Measurements from ENCODE around the gene PTX4. TPM values are rescaled to one million over a fixed set of nuclear protein-coding genes. Genes with fewer than 3 reads are reported as not detected.

Gene PTX4
- total and polyA plus RNA-seq, 2 donors: 0.05 TPM

DNA sequence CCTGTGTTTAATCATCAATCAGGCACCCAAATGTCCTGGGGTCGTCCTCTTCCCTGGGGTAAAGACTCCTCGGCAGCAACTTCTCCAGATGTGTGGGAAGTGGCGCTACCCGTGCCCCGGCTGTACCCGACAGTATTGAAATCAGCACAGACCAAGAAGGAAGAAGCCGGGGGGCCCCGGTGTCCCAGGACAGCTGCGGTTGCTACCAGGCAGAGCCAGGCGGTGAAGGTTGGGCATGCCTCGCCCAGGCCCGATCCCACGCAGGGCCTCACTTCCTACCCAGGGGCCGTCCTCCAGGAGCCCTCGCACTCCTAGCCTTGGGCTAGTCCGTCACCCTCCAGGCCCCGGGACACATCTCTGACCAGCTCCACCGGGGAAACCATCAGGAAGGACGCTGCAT is 35.4 kb downstream of the PTX4 start:
- Histone ChIP-seq H3K4me1 (ENCODE audit: control insufficient read depth in 2 of 2, insufficient read depth in 2 of 2, low read length in 2 of 2) (no peaks in the 10 kb centered on the region), H3K9me3 (ENCODE audit: control insufficient read depth in 2 of 2, insufficient read depth in 1 of 2, low read length in 1 of 2) (no peaks in the 10 kb centered on the region), H3K36me3 (ENCODE audit: control insufficient read depth in 2 of 2, insufficient read depth in 2 of 2, low read length in 1 of 2) (peaks cover 55 to 89% of the 10 kb centered on the region in 2 donors), H3K27ac (ENCODE audit: low read depth in 1 of 2, low read length in 1 of 2) (no peak overlapping the region), H3K27me3 (ENCODE audit: control insufficient read depth in 2 of 2, insufficient read depth in 1 of 2, low read length in 1 of 2) (no peaks in the 10 kb centered on the region), H3K4me3 (ENCODE audit: low read length in 2 of 2) (no peak overlapping the region)
- no peak for DNase-seq (ENCODE audit: low read depth in 6 of 9, low spot score in 9 of 9)
- 99% methylated on average over 19 of the region's 19 CpGs for WGBS

DNA sequence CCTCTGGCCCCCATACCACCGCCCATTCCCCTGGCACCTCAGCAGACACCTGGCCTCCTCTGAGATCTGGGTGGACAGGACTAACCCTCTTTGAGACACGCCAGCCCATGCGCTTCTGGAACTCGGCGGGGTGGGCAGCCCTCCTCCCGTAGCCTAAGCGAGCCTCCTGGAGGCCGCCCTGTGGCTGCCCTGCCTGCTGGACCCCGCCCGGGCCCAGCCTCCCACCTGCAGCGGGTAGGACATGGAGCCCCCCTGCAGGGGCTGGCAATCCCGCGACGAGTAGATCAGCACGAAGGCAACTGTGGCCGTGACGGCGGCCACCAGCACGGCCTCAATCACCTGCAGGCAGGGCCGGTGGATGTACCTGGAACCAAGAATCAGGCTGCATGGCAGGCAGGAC is 36.2 kb downstream of the PTX4 start:
- Histone ChIP-seq H3K4me3 (ENCODE audit: low read length in 2 of 2) (no peak overlapping the region), H3K4me1 (ENCODE audit: control insufficient read depth in 2 of 2, insufficient read depth in 2 of 2, low read length in 2 of 2) (no peaks in the 10 kb centered on the region), H3K27me3 (ENCODE audit: control insufficient read depth in 2 of 2, insufficient read depth in 1 of 2, low read length in 1 of 2) (no peaks in the 10 kb centered on the region), H3K36me3 (ENCODE audit: control insufficient read depth in 2 of 2, insufficient read depth in 2 of 2, low read length in 1 of 2) (peaks cover 53 to 90% of the 10 kb centered on the region in 2 donors), H3K27ac (ENCODE audit: low read depth in 1 of 2, low read length in 1 of 2) (no peak overlapping the region), H3K9me3 (ENCODE audit: control insufficient read depth in 2 of 2, insufficient read depth in 1 of 2, low read length in 1 of 2) (no peaks in the 10 kb centered on the region)
- WGBS: 97% methylated on average over 20 of the region's 20 CpGs
- no peak for DNase-seq (ENCODE audit: low read depth in 6 of 9, low spot score in 9 of 9)

DNA sequence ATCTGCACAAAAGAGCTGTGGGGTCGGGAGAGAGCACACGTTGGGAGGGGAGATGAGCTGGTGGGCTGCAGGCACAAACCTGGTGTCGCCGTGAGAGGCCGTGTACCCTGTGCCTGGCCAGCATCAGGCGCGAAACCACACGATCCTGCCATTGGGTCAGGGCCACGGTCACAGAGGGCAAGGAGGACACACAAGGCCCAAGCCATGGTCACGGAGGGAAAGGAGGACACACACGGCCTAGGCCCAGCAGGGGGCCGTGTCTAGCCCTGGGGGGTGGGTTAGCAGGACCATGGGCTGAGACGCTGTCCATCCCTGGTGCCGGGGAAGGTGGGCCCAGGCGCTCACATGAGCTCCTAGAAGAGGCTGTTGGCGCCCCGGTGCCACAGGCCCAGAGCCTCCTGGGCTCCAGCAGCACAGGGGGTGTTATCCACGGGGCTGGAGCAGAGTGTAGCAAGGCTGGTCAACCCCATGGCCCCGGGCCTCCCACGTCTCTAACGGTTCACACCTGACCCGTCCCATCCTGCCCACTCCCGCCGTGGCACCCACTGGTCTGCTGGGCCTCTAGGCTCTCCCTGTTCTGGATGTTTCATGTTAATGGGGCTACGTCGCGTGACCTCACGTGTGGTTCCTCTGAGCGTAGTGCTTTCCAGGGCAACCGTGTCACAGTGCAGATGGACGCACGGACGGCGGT is 36.9 kb downstream of the PTX4 start:
- Histone ChIP-seq H3K36me3 (ENCODE audit: control insufficient read depth in 2 of 2, insufficient read depth in 2 of 2, low read length in 1 of 2) (peaks cover 56 to 90% of the 10 kb centered on the region in 2 donors), H3K27ac (ENCODE audit: low read depth in 1 of 2, low read length in 1 of 2) (no peak overlapping the region), H3K4me1 (ENCODE audit: control insufficient read depth in 2 of 2, insufficient read depth in 2 of 2, low read length in 2 of 2) (no peaks in the 10 kb centered on the region), H3K27me3 (ENCODE audit: control insufficient read depth in 2 of 2, insufficient read depth in 1 of 2, low read length in 1 of 2) (no peaks in the 10 kb centered on the region), H3K9me3 (ENCODE audit: control insufficient read depth in 2 of 2, insufficient read depth in 1 of 2, low read length in 1 of 2) (no peaks in the 10 kb centered on the region), H3K4me3 (ENCODE audit: low read length in 2 of 2) (no peak overlapping the region)
- DNase-seq (ENCODE audit: low read depth in 6 of 9, low spot score in 9 of 9): no peak
- 98% methylated on average over 34 of the region's 34 CpGs for WGBS

DNA sequence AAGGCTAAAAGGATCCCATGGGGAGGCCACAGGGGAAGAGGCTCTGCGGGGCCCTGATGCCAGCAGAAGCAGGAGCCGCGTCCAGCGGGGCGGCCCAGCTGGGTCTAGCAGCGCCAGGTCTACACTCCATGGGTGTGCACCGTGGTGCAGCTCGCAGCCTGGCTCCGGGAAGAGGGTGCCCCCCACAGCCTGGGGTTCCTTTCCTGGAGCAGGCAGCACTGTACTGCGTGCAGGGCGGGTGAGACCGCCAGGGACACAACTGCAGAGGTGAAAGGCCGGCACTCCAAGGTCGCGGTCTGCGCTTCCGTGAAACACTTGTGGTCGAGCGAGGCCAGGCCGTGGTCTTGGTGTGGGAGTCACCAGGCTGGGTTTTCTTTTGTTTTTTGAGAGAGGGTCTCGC is 37.9 kb downstream of the PTX4 start:
- H3K27me3 ChIP-seq (ENCODE audit: control insufficient read depth in 2 of 2, insufficient read depth in 1 of 2, low read length in 1 of 2): no peaks in the 10 kb centered on the region
- 98% methylated on average over 21 of the region's 21 CpGs for WGBS
- no peaks in the 10 kb centered on the region for H3K4me1 ChIP-seq (ENCODE audit: control insufficient read depth in 2 of 2, insufficient read depth in 2 of 2, low read length in 2 of 2)
- no peak overlapping the region for H3K4me3 ChIP-seq (ENCODE audit: low read length in 2 of 2)
- no peak overlapping the region for H3K27ac ChIP-seq (ENCODE audit: low read depth in 1 of 2, low read length in 1 of 2)
- peaks cover 61 to 95% of the 10 kb centered on the region in 2 donors for H3K36me3 ChIP-seq (ENCODE audit: control insufficient read depth in 2 of 2, insufficient read depth in 2 of 2, low read length in 1 of 2)
- H3K9me3 ChIP-seq (ENCODE audit: control insufficient read depth in 2 of 2, insufficient read depth in 1 of 2, low read length in 1 of 2): no peaks in the 10 kb centered on the region
- no peak for DNase-seq (ENCODE audit: low read depth in 6 of 9, low spot score in 9 of 9)

DNA sequence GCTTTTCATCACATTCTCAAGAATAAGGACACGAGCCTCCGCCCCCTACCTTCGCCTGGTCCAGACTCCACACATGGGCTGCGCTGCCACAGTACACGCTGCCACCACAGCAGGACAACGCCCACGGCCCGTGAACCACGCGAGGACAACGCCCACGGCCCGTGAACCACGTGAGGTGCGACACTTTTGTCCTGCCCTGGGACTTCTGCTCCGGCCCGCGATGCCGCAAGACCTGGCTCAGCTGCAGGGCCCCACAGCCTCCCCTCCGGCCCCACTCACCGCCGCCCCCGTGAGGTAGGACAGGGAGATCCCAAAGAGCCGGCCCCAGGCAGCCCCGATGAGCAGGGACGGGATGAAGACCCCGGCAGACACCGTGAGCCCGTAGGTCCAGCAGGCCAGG is 38.5 kb downstream of the PTX4 start:
- no peak for DNase-seq (ENCODE audit: low read depth in 6 of 9, low spot score in 9 of 9)
- Histone ChIP-seq H3K27ac (ENCODE audit: low read depth in 1 of 2, low read length in 1 of 2) (no peak overlapping the region), H3K4me3 (ENCODE audit: low read length in 2 of 2) (no peak overlapping the region), H3K4me1 (ENCODE audit: control insufficient read depth in 2 of 2, insufficient read depth in 2 of 2, low read length in 2 of 2) (no peaks in the 10 kb centered on the region), H3K27me3 (ENCODE audit: control insufficient read depth in 2 of 2, insufficient read depth in 1 of 2, low read length in 1 of 2) (no peaks in the 10 kb centered on the region), H3K36me3 (ENCODE audit: control insufficient read depth in 2 of 2, insufficient read depth in 2 of 2, low read length in 1 of 2) (peaks cover 55 to 95% of the 10 kb centered on the region in 2 donors), H3K9me3 (ENCODE audit: control insufficient read depth in 2 of 2, insufficient read depth in 1 of 2, low read length in 1 of 2) (no peaks in the 10 kb centered on the region)
- 98% methylated on average over 29 of the region's 29 CpGs for WGBS

DNA sequence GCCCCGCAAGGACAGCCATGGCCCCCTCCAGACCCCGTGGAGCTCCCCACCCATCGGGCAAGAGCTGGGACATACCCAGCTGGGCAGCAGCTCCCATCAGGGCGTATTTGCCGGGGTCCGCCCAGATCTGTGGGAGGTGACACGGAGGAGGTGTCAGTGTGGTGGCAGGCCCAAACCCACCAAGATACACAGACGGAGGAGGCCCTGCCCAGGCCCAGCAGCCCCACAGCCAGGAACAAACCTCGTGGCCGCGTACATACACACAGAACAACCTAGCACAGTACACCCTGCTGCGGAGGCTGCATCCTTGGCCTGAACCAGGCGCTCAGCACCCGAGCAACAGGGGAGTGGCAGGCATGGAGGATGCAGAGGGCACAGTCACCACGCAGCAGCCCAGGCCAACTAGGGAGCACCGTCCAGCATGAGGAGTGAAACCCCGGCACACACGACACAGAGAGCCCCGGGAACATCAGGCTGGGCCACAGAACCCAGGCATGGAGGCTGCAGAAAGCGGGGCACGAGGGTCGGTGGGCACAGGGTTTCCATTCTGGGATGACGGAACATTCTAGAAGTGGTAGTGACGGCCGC is 39.4 kb downstream of the PTX4 start:
- no peak for DNase-seq (ENCODE audit: low read depth in 6 of 9, low spot score in 9 of 9)
- 98% methylated on average over 25 of the region's 25 CpGs for WGBS

DNA sequence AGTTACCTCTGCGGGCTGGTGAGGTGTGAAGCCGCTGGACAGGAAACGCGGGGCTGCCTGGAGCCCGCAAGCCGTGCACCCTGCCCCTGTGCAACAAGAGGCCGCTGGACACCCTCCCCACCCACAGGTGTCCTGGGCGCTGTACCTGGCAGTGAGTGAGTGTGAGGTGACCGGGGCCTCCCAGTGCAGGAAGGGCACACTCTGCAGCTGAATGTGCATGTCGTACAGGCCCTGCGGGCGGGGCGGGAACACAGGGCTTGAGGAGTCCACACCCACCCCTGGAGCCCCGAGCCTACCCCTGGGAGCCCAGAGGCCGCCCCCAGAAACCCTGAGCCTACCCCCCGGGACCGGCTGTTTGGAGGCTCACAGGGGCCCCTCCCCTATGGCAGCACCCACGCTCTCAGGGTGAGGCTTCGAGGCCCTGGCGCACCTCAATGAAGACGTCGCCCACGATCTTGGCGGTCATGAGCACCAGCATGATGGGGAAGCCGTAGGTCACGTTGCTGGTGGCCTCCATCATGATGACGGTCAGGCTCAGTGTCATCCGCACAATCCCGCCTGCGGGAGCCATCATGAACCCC is 40.1 kb downstream of the PTX4 start:
- Histone ChIP-seq H3K36me3 (ENCODE audit: control insufficient read depth in 2 of 2, insufficient read depth in 2 of 2, low read length in 1 of 2) (peaks cover 45 to 80% of the 10 kb centered on the region in 2 donors), H3K9me3 (ENCODE audit: control insufficient read depth in 2 of 2, insufficient read depth in 1 of 2, low read length in 1 of 2) (no peaks in the 10 kb centered on the region), H3K27ac (ENCODE audit: low read depth in 1 of 2, low read length in 1 of 2) (no peak overlapping the region), H3K27me3 (ENCODE audit: control insufficient read depth in 2 of 2, insufficient read depth in 1 of 2, low read length in 1 of 2) (no peaks in the 10 kb centered on the region), H3K4me3 (ENCODE audit: low read length in 2 of 2) (no peak overlapping the region), H3K4me1 (ENCODE audit: control insufficient read depth in 2 of 2, insufficient read depth in 2 of 2, low read length in 2 of 2) (no peaks in the 10 kb centered on the region)
- 97% methylated on average over 30 of the region's 30 CpGs for WGBS
- DNase-seq (ENCODE audit: low read depth in 6 of 9, low spot score in 9 of 9): no peak

More for the DNA sequence above, 39.4 kb downstream of the PTX4 start:
- Histone ChIP-seq H3K4me3 (ENCODE audit: low read length in 2 of 2) (no peak overlapping the region), H3K27me3 (ENCODE audit: control insufficient read depth in 2 of 2, insufficient read depth in 1 of 2, low read length in 1 of 2) (no peaks in the 10 kb centered on the region), H3K36me3 (ENCODE audit: control insufficient read depth in 2 of 2, insufficient read depth in 2 of 2, low read length in 1 of 2) (peaks cover 46 to 87% of the 10 kb centered on the region in 2 donors), H3K9me3 (ENCODE audit: control insufficient read depth in 2 of 2, insufficient read depth in 1 of 2, low read length in 1 of 2) (no peaks in the 10 kb centered on the region), H3K27ac (ENCODE audit: low read depth in 1 of 2, low read length in 1 of 2) (no peak overlapping the region), H3K4me1 (ENCODE audit: control insufficient read depth in 2 of 2, insufficient read depth in 2 of 2, low read length in 2 of 2) (no peaks in the 10 kb centered on the region)

DNA sequence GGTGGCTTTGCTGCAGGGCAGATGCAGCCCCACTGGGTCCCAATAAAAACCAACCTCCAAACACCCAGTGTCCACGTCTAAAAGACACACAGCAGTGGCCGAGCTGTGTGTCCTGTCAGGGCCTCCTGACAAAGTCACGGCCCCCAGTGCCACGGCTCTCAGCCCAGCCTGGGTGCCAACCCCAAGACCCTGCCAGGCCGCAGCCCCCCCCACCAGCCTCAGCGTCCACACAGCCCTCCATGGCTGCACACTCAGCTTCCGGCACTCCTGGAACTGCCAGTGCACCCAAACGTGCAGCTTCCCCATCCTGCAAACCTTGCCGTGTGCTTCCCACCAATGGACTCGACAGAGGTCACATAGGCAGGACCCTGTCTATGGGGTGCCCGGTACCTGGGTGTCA is 40.8 kb downstream of the PTX4 start:
- 98% methylated on average over 11 of the region's 11 CpGs for WGBS
- Histone ChIP-seq H3K4me3 (ENCODE audit: low read length in 2 of 2) (no peak overlapping the region), H3K36me3 (ENCODE audit: control insufficient read depth in 2 of 2, insufficient read depth in 2 of 2, low read length in 1 of 2) (peaks cover 41 to 74% of the 10 kb centered on the region in 2 donors), H3K27me3 (ENCODE audit: control insufficient read depth in 2 of 2, insufficient read depth in 1 of 2, low read length in 1 of 2) (no peaks in the 10 kb centered on the region), H3K9me3 (ENCODE audit: control insufficient read depth in 2 of 2, insufficient read depth in 1 of 2, low read length in 1 of 2) (no peaks in the 10 kb centered on the region), H3K4me1 (ENCODE audit: control insufficient read depth in 2 of 2, insufficient read depth in 2 of 2, low read length in 2 of 2) (no peaks in the 10 kb centered on the region), H3K27ac (ENCODE audit: low read depth in 1 of 2, low read length in 1 of 2) (no peak overlapping the region)
- DNase-seq (ENCODE audit: low read depth in 6 of 9, low spot score in 9 of 9): no peak

DNA sequence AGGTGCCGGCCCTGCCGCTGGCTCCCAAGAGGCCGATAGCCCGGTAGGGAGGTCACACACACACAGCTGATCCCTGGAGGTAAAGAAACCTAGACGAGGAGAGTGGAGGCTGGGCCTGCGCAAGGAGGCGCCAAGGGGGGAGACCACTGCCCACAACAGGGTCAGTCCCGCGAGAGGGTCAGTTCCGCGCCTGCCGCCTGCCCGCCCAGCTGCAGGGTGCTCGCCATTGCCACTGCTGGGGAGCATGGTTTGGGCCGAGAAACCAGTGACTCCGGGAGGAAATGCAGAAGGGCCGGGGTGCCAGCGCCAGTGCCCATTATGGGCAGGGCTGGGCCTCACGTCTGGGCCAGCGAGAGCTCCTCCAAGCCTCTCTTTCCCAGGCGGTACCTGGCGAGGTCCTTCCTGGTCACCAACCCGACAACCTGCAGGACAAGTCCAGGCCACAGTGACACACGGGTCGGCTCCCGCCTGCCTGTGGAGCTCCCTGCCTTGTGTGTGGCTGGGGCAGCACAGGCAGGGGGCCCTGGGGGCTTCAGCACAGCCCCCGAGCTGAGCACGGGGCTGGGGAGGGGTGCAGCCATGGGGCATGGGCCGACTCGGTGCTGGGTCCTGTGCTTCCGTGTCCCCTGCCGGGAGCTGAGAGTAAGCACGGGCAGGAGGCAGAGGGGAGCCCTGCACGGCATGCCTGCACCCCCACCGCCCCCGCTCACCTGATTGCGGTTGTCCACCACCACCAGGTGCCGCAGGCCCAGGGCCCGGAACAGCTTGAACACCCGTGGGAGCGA is 42.3 kb downstream of the PTX4 start:
- no peak overlapping the region for H3K27ac ChIP-seq (ENCODE audit: low read depth in 1 of 2, low read length in 1 of 2)
- no peak overlapping the region for H3K4me3 ChIP-seq (ENCODE audit: low read length in 2 of 2)
- H3K4me1 ChIP-seq (ENCODE audit: control insufficient read depth in 2 of 2, insufficient read depth in 2 of 2, low read length in 2 of 2): no peaks in the 10 kb centered on the region
- no peaks in the 10 kb centered on the region for H3K9me3 ChIP-seq (ENCODE audit: control insufficient read depth in 2 of 2, insufficient read depth in 1 of 2, low read length in 1 of 2)
- H3K36me3 ChIP-seq (ENCODE audit: control insufficient read depth in 2 of 2, insufficient read depth in 2 of 2, low read length in 1 of 2): peaks cover 38 to 59% of the 10 kb centered on the region in 2 donors
- WGBS: 97% methylated on average over 41 of the region's 41 CpGs
- no peaks in the 10 kb centered on the region for H3K27me3 ChIP-seq (ENCODE audit: control insufficient read depth in 2 of 2, insufficient read depth in 1 of 2, low read length in 1 of 2)
- DNase-seq (ENCODE audit: low read depth in 6 of 9, low spot score in 9 of 9): no peak

All from thymus (tissue), 11 donors.